Stomach (tissue), 4 donors: ENCODE results near the gene SEMA4D.

Experiments used
- CTCF ChIP-seq, 7 experiments: fragments of 450-650 bp in 4 of 7; fragments of 200-600 bp in 3 of 7; sonication (generic) in 3 of 7; IDR thresholded peaks; one replicate each; pipeline ENCODE4 v1.5.1; 2016 to 2019; ENCODE audit warnings: antibody characterized with exemption in 7 of 7, control low read depth in 2 of 7, mild to moderate bottlenecking in 1 of 7
- POLR2A ChIP-seq, 4 donors: fragments of 450-650 bp; IDR thresholded peaks; one replicate each; pipeline ENCODE4 v1.6.1; 2016; ENCODE audit warnings: antibody characterized with exemption in 4 of 4, control low read depth in 2 of 4, mild to moderate bottlenecking in 1 of 4, moderate library complexity in 1 of 4
- POLR2AphosphoS5 ChIP-seq, 3 donors: sonication (generic); formaldehyde crosslinking; IDR thresholded peaks; one replicate each; pipeline ENCODE4 v1.6.1; 2016; ENCODE audit warnings: antibody characterized with exemption in 3 of 3

GRCh38 chr9:89398621-89399020 lies 99.3 kb downstream of the SEMA4D start:
- TF ChIP-seq POLR2A (IDR thresholded peaks at IDR 0.05) (no peak), CTCF (IDR thresholded peaks at IDR 0.05) (no peak), POLR2AphosphoS5 (IDR thresholded peaks at IDR 0.05) (no peak)
